Activated CD8-positive, alpha-beta memory T cell treated with anti-CD3 and anti-CD28 coated beads, Interleukin-2, amount 50 U/mL, for 24 hours (primary cell): Measurements from ENCODE around the gene TBXAS1.

ENCODE experiments used
- DNase-seq: peaks from one replicate; pipeline ENCODE4 v3.0.0-alpha.2; 2020; ENCODE audit errors: extremely low read depth

Gene TBXAS1

GRCh38 chr7:139946533-139946932 lies 117.5 kb downstream of the TBXAS1 start:
- no peak for DNase-seq

- no peak for DNase-seq
These were observed 118.0 kb downstream of the TBXAS1 start for GRCh38 chr7:139947021-139947420.

- no peak for DNase-seq
These were observed 119.1 kb downstream of the TBXAS1 start for GRCh38 chr7:139948167-139948566.

GRCh38 chr7:139948587-139949335 lies 119.7 kb downstream of the TBXAS1 start:
- DNase-seq = no peak

GRCh38 chr7:139949629-139950028 lies 120.6 kb downstream of the TBXAS1 start:
- DNase-seq = no peak

DNA sequence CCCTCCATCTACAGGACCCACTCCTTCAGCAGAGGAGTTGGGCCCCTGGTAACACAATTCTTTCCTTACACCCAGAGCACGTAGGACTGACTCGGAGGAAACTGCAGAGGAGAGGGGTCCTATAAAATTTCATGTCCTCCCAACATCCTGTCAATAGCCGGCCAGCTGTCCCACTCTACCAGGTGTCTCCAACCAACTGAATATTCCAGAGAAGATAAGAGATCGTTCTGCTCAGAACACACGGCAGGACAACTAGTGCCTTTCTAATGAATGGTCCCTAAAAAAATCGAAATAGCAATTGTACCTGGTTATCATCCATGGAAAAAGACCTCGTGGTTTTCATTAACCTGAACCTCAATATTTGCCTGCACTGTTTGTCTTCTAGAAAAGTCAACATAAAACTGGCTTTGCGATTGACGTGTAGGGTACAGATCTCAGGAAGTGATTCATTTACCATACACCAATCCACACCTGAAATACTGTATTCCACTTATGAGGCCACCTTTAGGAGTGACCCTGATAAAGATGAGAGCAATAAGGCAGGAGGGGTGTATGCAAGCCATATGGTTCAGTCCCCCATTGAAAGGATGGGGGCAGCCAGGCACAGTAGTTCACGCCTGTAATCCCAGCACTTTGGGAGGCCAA lies 121.9 kb downstream of the TBXAS1 start:
- DNase-seq = no peak

GRCh38 chr7:139953229-139953628 lies 124.2 kb downstream of the TBXAS1 start:
- DNase-seq = no peak

GRCh38 chr7:139955109-139955820 lies 126.2 kb downstream of the TBXAS1 start:
- DNase-seq = no peak

DNA sequence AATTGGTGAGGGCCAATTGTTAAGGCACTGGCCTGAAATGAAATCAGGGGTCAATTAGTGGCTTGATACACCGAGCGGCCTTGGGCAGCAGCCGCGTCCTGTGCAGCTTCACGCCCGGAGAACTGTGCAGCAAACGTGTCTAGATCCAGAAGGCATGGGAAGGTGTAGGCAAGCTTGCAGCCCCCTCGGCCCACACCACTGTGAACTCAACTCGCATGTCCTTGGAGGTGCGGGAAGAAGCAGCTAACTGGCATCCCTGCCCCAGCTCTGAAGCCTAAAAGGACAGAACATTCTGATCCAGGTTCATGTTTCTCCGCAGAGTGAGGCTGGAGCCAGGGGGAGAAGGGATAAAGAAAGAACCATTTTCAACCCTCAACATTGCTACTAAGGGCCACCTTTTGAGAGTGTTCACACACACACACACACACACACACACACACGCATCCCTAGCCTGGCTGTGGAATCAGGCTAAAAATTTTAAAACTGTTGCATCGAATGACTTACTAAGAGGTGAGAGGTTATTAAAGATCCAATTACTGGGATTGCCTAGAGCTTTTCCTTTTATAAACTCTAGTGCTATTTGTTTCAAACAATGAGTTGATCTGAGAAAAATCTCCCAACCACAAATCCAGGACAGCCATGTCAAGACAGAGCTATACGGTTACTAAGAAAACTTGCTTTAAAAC lies 129.7 kb downstream of the TBXAS1 start:
- DNase-seq = no peak

DNA sequence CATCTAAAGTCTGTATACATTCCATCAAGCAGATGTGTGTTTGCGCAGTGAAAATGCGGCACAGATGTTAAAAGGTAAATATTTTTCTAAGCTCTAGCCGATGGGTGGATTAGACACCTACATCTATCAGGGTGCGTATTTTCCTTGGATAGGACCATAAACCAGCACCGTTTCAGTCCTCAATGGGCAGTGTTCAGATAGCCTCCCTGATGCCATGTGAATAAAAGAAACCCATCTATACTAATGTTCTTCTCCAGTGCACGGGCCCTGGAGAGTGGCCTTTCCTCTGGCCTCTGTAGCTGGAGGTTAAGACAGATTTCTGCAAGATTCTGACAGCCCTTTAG lies 130.2 kb downstream of the TBXAS1 start:
- no peak for DNase-seq

DNA sequence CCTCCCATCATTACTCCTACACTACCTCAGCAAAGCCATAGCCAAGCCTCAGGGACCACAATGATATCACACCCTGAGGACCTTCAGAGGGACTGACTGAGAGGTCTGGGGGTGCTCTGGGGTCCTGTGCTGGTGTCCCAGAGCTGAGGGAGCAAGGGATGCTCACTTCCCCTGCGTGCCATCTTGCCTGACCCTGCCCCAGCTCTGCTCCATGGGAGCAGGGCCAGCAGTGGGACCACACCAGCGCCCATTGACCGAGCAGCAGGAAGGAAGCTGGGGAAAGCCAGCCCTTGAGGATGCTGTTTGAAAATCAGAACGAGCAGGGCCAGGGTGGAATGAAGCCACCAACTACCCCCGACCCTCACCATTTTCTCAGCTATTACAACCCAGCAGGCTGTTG lies 130.7 kb downstream of the TBXAS1 start:
- DNase-seq = no peak

DNA sequence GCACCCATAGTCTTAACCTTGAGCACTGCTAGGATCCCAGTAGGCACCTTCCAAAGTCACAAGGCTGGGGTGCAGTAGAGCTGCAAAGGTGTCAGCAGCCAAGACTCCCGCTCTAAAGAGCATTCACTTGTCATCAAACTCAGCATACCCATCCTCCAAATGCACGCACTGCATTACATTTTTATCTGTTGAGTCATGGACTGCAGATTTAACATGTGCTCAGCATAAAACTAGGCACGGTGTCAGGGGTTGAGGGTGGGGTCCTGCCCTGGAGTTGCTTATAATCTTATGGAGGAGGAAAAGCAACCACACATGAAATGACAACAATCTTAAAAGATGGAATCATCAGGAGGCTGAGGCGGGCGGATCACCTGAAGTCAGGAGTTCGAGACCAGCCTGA lies 131.1 kb downstream of the TBXAS1 start:
- DNase-seq = no peak

- no peak for DNase-seq
These were observed 137.0 kb downstream of the TBXAS1 start for GRCh38 chr7:139965942-139966628.

DNA sequence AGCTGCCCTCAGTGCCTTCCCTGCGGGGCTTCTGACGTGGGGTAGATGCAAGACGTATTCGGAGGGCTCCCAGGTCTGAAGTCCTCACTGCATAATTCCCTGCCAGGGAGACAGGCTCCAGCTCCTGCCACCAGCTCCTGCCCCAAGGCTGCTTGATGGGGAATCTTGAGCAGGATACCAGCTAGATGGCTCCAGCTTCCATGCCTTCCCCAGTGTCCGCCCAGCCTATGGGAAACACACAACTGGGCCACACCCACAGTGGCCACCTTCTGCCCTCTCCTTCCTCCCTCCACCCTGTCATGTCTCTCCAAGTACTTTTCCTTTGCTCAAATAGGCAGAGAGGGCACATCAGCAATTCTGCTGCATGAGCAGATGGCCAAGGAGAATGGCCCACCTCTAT lies 137.9 kb downstream of the TBXAS1 start:
- no peak for DNase-seq

DNA sequence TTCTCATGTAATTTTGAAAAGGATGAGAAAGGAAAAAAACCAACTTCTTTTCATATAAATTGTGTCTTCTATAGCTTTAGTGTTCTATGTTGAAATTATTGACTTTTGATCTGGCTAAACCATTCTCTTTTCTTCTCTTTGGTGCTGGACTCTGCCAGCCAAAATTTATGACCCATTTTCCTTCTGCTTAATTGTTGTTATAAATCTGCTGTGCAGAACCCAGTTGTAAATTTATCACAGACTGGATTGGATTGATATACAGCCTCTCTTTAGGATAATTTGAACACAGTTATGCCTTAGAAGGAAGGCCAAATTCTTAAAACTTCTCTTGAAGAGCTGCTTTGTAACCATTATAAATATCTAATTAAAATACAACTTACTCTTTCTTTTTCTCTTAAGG lies 139.9 kb downstream of the TBXAS1 start:
- DNase-seq = no peak

- no peak for DNase-seq
These were observed 143.0 kb downstream of the TBXAS1 start for GRCh38 chr7:139972029-139972428.

GRCh38 chr7:139973101-139974050 lies 144.3 kb downstream of the TBXAS1 start:
- no peak for DNase-seq

DNA sequence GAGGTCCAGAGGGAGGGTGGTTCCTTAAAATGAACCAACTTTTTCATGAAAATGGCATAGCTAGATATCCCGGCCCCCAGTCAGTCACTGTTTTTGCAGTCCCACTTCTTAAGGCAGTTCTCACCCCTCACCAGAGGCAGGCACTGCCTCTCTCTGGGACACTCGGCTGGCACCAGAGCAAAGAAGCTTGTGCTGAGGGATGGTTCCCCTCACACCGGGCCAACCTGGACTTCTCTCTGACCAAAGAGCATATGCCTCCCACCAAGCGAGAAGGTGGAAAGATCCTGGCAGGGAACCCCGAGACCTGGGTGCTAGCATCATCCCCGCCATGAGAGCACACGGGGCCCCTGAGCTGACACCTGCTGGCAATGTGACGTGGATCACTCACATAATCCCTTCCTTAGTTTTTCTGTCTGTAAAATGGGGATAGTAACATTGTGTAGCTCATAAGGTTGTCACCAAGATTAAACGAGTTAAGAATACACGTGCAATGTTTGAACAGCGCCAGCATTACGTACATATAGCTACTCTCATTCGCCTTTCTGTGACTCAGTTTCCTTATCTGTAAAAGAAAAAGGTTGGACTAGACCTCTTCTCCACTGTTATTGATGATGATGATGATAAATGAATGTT lies 145.2 kb downstream of the TBXAS1 start:
- no peak for DNase-seq

- no peak for DNase-seq
These were observed 147.2 kb downstream of the TBXAS1 start for GRCh38 chr7:139976055-139976837.
